ENCODE results near the gene BCAS3.

- TF ChIP-seq CTCF (IDR thresholded peaks at IDR 0.05; ENCODE audit: low read depth, low read length): no peak
- no peak for TF ChIP-seq EZH2phosphoT487 (IDR thresholded peaks at IDR 0.05; ENCODE audit: low read depth)
These were observed 232.8 kb downstream of the BCAS3 start for GRCh38 chr17:60910415-60910814.

Data from OCI-LY3 (cell line).